GM15510 (cell line): ENCODE data around the gene EFHD1.

Source experiments
- POLR2A ChIP-seq: IDR thresholded peaks from 3 replicates; pipeline ENCODE4 v1.6.1; 2011; ENCODE audit warnings: borderline replicate concordance; ENCODE audit not compliant: insufficient read length; ENCODE audit errors: extremely low read depth

The EFHD1 gene, protein sequence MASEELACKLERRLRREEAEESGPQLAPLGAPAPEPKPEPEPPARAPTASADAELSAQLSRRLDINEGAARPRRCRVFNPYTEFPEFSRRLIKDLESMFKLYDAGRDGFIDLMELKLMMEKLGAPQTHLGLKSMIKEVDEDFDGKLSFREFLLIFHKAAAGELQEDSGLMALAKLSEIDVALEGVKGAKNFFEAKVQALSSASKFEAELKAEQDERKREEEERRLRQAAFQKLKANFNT

DNA sequence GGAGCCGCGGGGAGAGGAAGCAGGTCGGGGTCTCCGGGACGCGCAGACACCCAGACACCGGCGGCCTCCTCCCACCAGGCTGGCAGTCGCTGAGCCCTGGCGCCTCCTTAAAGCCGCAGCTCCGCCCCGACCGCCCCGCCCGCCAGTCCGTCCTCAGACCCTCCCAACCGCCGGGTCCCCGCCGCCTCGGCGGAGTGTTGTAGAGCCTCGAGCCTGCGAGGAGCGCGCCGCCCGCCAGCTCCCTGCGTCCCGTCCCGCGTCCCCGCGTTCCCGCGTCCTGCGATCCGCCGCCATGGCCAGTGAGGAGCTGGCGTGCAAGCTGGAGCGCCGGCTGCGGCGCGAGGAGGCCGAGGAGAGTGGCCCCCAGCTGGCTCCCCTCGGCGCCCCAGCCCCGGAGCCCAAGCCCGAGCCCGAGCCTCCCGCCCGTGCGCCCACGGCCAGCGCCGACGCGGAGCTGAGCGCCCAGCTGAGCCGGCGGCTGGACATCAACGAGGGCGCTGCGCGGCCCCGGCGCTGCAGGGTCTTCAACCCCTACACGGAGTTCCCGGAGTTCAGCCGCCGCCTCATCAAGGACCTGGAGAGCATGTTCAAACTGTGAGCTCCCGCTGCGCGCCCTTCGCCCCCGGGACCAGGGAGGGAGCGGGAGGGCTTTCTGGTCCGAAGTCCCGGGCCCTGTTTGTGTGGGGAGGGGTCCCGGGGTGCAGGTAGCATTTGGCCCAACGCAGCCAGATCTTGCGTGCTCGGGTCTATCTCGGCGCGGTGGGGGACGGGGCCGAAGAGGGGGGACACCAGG is at the start of gene EFHD1:
Gene EFHD1, plus strand, starts transcription at position 192 of the 793 bp plus-strand sequence. Its CDS starts 101 bp downstream, at position 293.
- no peak for TF ChIP-seq POLR2A

- TF ChIP-seq POLR2A = no peak
Observed at GRCh38 chr2:232584238-232584637, 49.2 kb upstream of the EFHD1 start.

- no peak for TF ChIP-seq POLR2A
Observed at GRCh38 chr2:232586943-232587505, 46.4 kb upstream of the EFHD1 start.

GRCh38 chr2:232587512-232587911 is 45.9 kb upstream of the EFHD1 start:
- TF ChIP-seq POLR2A = no peak

DNA sequence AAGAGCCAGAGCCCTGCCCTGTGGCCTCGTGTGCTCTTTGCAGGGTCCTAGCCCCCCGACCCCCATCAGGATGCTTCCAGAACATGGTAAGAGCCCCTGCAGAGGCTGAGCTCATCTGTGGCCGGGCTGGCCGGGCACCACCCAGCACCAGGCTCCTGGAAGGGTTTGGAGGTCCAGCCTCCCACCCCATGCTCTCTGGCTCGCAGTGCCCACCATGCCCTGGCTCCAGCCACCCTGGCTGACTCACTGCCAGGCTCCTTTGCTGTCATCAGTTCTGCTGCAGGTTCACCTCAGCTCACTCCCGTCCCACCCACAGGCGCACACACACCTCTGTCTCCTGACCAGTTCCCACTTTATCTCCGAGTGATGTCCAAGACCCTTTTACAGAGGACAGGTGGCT is 45.4 kb upstream of the EFHD1 start:
- no peak for TF ChIP-seq POLR2A

DNA sequence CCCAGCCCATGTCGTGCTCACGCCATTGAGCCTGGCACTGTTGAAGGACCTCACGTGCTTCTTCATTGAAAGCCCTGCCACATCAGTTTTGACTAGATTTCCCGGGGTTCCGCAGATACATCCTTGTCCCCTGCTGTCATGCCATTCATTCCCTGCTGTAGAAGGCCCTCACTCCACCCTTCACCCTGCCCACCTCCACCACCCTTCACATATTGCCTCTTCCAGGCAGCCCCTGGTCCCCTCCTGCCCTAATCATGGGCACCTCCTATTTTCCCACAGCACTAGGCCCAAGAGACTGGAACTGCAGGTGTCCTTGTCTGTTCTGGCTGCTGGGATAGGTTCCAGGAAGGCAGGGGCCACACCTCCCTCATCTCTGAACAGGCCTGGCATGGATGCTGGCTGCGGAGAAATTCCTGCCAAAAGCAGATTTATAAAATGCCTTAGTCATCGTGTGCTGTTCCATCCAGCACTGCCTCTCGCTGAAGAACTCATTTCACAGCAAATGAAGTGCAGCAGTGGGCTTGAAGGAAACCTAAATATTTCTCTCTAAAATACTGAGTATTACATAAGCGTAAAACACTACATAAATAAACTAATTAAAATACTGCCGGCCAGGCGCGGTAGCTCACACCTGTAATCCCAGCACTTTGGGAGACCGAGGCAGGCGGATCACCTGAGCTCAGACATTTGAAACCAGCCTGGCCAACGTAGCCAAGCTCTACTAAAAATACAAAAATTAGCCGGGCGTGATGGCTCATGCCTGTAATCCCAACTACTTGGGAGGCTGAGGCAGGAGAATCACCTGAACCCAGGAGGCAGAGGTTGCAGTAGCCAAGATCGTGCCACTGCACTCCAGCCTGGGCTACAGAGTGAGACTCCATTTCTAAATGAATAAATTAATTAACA is 44.5 kb upstream of the EFHD1 start:
- TF ChIP-seq POLR2A = no peak

DNA sequence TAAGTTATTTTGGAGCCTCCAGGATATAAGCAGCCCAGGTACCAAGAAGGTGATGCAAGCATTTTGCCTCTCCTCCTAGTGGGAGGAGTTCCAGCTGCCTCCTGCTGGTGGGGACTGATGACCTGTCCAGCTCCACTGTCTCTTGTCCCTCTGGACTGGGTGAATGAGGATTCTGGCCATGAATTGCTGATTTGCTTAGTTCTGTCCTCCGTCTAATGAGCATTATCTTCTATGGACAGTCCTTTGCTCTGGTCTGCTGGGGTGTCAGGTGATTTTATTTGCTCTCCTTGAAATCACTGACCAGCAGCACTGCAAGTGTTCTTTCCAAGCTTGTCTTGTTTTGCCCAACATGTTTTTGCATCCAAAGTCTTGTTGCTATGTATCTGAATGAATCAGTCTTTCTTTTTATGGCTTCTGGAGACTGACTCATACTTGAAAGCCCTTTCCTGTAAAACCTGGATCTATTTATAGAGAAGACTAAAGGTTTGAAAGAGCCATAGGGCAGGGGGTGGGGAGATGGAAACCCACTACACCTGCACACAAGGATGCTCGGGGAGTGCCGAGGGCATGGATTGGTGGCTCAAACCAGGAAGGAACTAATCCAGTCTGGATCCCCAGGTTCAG is 40.5 kb upstream of the EFHD1 start:
- no peak for TF ChIP-seq POLR2A

GRCh38 chr2:232593982-232594381 is 39.4 kb upstream of the EFHD1 start:
- TF ChIP-seq POLR2A = no peak

DNA sequence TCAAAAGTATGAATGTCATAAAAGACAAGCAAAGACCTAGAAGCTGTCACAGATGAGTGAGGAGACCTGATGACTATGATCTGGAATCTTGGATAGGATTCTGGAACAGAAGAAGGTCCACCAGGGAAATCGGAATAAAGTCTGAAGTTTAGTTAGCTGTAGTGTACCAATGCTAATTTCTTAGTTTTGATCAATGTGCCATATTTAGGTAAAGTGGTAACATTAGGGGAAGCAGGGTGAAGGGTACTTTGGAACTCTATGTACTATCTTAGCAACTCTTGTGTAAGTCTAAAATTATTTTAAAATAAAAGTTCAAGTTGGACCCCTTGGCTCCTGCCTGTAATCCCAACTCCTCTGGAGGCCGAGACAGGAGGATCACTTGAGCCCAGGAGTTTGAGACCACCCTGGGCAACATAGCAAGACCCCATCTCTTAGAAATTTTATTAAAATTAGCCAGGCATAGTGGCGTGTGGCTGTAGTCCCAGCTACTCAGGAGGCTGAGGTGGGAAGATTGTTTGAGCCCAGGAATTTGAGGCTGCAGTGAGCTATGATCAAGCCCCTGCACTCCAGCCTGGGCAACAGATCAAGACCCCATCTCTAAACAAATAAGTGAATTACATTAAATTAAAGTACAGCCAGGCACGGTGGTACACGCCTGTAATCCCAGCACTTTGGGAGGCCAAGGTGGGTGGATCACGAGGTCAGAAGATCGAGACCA is 35.9 kb upstream of the EFHD1 start:
- TF ChIP-seq POLR2A = no peak

- TF ChIP-seq POLR2A = no peak
Observed at GRCh38 chr2:232598293-232598692, 35.1 kb upstream of the EFHD1 start.

DNA sequence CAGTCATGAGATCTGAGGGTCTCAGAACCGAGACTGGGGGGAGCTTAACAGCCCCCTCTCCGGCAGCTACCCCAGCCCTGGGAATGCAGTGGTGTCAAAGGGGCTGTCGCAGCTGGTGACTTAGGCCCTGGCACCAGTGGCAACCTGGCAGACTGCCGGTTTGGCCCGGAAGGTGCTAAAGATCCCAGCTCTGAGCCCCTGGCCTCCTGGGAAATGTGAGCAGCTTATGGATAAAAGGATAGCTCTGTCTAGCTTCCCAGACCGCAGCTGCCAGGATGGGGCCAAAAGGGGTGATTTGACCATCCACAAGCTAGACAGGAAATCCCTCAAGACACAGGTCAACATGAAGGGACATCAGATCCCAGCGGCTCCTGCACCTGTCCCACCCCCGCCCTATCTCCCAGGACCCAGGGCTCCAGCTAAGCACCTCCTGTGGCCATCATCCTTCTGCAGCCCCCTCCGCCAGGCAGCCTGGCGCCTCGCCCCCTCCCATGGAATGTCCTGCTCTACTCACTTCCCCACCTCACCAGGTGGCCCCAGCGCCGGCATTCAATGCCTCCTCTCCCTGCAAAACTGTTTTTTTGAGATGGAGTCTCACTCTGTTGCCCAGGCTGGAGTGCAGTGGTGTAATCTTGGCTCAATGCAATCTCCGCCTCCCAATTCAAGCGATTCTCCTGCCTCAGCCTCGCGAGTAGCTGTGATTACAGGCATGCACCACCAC is 33.2 kb upstream of the EFHD1 start:
- TF ChIP-seq POLR2A = no peak

DNA sequence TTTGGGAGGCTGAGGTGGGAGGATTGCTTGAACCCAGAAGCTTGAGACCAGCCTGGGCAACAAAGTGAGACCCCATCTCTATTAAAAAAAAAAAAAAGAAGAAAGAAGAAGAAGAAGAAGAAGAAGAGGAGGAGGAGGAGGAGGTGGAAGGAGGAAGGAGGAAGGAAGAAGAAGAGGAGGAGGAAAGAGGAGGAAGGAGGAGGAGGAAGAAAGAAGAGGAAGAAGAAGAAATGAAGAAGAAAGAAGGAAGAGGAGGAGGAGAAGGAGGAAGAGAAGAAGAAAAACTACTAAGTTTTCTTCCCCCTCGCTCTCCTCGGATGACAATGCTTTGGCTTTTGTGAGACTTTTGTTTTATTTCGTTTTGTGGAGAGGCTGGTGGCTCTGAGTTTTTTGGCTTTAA is 30.1 kb upstream of the EFHD1 start:
- no peak for TF ChIP-seq POLR2A

DNA sequence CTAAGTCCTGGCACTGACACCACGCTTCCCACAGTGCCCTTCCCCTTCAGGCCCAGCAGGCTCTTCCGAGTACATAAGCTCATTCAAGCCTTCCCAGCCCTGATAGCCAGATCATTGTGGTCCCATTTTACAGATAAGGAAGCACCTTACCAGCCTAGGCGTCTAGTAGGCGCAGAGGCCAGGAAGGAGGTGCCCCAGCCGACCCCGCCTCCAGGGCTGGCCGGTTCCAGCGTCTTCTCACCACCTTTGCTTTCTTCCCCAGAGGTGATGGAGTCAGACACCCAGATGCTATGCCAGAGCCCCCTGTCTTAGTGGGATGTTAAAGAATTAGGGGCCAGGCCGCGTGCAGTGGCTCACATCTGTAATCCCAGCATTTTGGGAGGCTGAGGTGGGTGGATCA is 28.9 kb upstream of the EFHD1 start:
- no peak for TF ChIP-seq POLR2A

DNA sequence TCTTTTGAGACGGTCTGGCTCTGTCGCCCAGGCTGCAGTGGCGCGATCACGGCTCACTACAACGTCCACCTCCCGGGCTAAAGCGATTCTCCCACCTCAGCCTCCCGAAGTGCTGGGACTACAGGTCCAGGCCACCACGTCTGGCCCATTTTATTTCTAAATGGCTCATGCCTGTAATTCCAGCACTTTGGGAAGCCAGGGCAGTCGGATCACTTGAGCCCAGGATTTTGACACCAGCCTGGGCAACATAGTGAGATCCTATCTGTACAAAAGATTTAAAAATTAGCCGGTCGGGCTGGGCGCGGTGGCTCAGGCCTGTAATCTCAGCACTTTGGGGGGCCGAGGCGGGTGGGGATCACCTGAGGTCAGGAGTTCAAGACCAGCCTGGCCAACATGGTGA is 26.4 kb upstream of the EFHD1 start:
- no peak for TF ChIP-seq POLR2A

DNA sequence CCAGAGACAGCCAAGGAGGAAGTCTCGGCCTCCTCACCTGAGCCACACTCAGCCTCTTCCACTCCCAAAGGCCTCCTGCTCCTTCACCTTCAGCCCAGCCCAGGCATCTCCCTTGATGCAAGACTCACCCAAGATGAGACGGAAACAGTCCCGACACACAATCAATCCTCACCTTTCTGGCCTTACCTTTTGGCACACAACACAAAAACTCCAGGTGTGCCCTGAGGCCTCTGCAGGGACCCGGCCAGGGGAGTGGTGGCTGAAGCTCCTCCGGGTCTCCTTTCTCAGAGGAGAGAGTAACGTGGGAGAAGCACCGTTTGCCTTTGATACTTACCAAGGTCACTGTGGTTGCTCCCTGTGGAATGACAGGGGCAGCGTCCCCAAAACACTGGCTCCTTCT is 23.8 kb upstream of the EFHD1 start:
- TF ChIP-seq POLR2A = no peak
